Retinal pigment epithelial cell (primary cell): ENCODE measurements around the gene TRIM17.

Source experiments
- DNase-seq: peaks from one replicate; pipeline ENCODE4 v3.0.0-alpha.2; 2010; ENCODE audit warnings: low read depth
- H3K4me3 ChIP-seq: 2 replicates; pipeline ENCODE4 v1.5.1; 2011; ENCODE audit warnings: mild to moderate bottlenecking, low read length, control low read depth, moderate library complexity
- TF ChIP-seq, protein P1 (sequence below): conservative IDR thresholded peaks from 2 replicates; pipeline ENCODE4 v1.5.1; 2011; ENCODE audit warnings: low read depth, low read length, control low read depth, inconsistent platforms

Gene TRIM17

GRCh38 chr1:228362884-228363450 is 53.7 kb downstream of the TRIM17 start:
- H3K4me3 ChIP-seq: no peak overlapping the region
- TF ChIP-seq, protein P1, sequence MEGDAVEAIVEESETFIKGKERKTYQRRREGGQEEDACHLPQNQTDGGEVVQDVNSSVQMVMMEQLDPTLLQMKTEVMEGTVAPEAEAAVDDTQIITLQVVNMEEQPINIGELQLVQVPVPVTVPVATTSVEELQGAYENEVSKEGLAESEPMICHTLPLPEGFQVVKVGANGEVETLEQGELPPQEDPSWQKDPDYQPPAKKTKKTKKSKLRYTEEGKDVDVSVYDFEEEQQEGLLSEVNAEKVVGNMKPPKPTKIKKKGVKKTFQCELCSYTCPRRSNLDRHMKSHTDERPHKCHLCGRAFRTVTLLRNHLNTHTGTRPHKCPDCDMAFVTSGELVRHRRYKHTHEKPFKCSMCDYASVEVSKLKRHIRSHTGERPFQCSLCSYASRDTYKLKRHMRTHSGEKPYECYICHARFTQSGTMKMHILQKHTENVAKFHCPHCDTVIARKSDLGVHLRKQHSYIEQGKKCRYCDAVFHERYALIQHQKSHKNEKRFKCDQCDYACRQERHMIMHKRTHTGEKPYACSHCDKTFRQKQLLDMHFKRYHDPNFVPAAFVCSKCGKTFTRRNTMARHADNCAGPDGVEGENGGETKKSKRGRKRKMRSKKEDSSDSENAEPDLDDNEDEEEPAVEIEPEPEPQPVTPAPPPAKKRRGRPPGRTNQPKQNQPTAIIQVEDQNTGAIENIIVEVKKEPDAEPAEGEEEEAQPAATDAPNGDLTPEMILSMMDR: no peak
- DNase-seq: no peak

GRCh38 chr1:228362141-228362883 is 54.3 kb downstream of the TRIM17 start:
- DNase-seq: no peak
- H3K4me3 ChIP-seq: no peak overlapping the region
- TF ChIP-seq, protein P1: no peak

DNA sequence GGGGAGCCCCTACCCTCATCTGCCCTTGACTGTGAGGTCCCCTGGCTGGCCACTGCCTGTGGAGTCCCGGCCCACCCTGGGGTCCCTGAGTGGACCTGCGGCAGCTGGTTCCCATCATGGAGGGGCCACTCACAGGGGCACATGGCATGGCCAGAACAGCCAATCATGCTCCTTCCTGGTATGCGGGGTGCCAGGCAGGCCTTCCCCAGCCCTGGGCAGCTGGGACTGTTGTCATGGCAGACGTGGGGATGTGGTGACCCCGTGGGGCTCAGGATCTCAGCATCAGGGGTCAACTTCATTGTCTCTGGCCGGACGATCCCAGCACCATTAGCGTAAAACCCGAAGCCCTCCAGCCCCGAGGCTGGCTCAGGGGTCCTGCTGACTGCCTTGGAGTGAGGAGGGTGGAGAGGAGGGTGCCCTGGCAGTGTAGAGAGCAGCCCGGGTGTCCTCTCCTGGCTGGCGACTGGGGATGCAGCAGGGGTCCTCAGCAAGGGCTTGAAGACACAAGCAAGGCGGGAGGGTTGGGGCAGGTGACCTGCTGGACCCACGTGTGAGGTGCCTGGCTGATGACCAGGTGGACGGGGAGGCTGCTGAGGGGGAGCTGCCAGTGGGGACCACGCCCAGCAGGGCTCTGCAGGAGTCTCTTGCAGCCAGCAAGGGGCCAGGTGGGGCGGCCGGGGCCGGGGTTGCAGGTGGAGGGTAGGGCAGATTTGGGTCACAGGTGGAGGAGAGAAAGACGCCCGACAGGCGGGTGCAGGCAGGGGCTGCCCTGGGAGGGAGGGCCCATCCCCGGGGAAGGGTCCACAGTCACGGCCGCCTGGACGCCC is 55.1 kb downstream of the TRIM17 start:
- TF ChIP-seq, protein P1: no peak
- no peak overlapping the region for H3K4me3 ChIP-seq
- DNase-seq: no peak

DNA sequence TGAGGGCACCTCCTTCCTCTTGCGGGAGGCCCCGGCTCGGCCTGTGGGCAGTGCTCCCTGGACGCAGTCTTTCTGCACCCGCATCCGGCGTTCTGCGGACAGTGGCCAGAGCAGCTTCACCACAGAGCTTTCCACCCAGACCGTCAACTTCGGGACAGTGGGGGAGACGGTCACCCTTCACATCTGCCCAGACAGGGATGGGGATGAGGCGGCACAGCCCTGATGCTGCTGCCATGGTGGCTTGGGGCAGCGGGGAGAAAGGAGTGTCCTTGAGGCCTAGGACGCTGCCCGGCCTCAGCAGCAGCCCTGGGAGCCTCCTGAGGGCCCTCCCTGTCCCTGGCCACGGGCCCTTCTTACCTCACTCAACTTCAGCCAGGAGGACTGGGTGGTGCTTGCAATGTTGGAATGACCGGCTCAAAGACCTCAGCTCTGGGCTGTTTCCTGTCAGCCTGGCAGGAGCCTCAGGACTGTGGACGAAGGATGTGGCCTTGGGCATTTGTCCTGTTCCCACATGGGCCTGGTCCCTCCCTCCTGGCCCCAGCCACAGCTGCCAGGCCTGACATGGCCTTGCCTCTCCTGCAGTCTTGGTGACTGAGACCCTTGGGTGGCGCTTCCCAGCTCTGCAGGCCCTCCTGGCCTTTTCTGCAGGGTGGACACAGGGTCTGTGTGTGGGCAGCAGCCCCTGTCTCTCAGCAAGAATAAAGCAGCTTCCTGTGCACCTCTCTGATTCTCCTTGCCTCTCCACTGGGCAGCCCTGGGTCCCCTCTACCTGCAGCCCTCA is 55.9 kb downstream of the TRIM17 start:
- no peak overlapping the region for H3K4me3 ChIP-seq
- TF ChIP-seq, protein P1: no peak
- no peak for DNase-seq

DNA sequence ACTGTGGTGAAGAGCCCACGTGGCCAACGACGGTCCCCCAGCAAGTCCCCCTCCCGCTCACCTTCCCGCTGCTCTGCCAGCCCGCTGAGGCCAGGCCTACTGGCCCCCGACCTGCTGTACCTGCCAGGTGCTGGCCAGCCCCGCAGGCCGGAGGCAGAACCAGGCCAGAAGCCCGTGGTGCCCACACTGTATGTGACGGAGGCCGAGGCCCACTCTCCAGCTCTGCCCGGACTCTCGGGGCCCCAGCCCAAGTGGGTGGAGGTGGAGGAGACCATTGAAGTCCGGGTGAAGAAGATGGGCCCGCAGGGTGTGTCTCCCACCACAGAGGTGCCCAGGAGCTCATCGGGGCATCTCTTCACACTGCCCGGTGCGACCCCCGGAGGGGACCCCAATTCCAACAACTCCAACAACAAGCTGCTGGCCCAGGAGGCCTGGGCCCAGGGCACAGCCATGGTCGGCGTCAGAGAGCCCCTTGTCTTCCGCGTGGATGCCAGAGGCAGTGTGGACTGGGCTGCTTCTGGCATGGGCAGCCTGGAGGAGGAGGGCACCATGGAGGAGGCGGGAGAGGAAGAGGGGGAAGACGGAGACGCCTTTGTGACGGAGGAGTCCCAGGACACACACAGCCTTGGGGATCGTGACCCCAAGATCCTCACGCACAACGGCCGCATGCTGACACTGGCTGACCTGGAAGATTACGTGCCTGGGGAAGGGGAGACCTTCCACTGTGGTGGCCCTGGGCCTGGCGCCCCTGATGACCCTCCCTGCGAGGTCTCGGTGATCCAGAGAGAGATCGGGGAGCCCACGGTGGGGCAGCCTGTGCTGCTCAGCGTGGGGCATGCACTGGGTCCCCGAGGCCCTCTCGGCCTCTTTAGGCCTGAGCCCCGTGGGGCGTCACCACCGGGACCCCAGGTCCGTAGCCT is 56.8 kb downstream of the TRIM17 start:
- H3K4me3 ChIP-seq: no peak overlapping the region
- no peak for DNase-seq
- TF ChIP-seq, protein P1: no peak
